H1 (cell line): ENCODE data around the gene CRY1. TPM values are rescaled to one million over a fixed set of nuclear protein-coding genes. Genes with fewer than 3 reads are reported as not detected.

ENCODE experiments used
- CTCF ChIA-PET: fragments of 300-600 bp; sonication (Branson Sonifier 250); formaldehyde crosslinking; loops from one replicate; lab custom pipeline; 2021; ENCODE audit not compliant: partially characterized antibody; lab: Charles Lee
- POLR2A ChIA-PET: fragments of 300-600 bp; sonication (Branson Sonifier 250); formaldehyde crosslinking; loops from one replicate; lab custom pipeline; 2021; ENCODE audit warnings: inconsistent platforms; ENCODE audit not compliant: partially characterized antibody; lab: Charles Lee
- DNase-seq, 2 experiments: peaks; one replicate each; pipeline versions ENCODE4 v3.0.0 to v3.0.0-alpha.2; 2010 to 2022; ENCODE audit warnings: low spot score in 2 of 2, low read depth in 1 of 2, mixed read lengths in 1 of 2
- FAIRE-seq: peaks from 2 replicates; lab custom pipeline; 2011; peaks lifted over from hg19 to GRCh38; lab: Jason Lieb, UNC
- H2AFZ ChIP-seq: 2 replicates; pipeline ENCODE4 v1.8.1; 2012; ENCODE audit warnings: low read length, inconsistent platforms
- H2AK5ac ChIP-seq: 2 replicates; pipeline ENCODE4 v1.6.1; 2013; ENCODE audit warnings: low read depth, low read length
- H2BK120ac ChIP-seq: replicated peaks from 2 replicates; pipeline ENCODE3; 2013; ENCODE audit warnings: low read depth, low read length, inconsistent platforms
- H2BK12ac ChIP-seq: 2 replicates; pipeline ENCODE4 v1.6.1; 2013; ENCODE audit warnings: low read depth, low read length
- H2BK15ac ChIP-seq: 2 replicates; pipeline ENCODE4 v1.6.1; 2013; ENCODE audit warnings: low read length
- H2BK20ac ChIP-seq: 2 replicates; pipeline ENCODE4 v1.6.1; 2013; ENCODE audit warnings: low read length
- H2BK5ac ChIP-seq: 2 replicates; pipeline ENCODE4 v1.6.1; 2013; ENCODE audit warnings: low read depth, low read length
- H3K14ac ChIP-seq: 2 replicates; pipeline ENCODE4 v1.6.1; 2013; ENCODE audit warnings: inconsistent platforms; ENCODE audit not compliant: insufficient read length
- H3K18ac ChIP-seq: 2 replicates; pipeline ENCODE4 v1.6.1; 2013; ENCODE audit warnings: low read length; ENCODE audit errors: extremely low read depth
- H3K23ac ChIP-seq: 2 replicates; pipeline ENCODE4 v1.6.1; 2013; ENCODE audit warnings: inconsistent platforms; ENCODE audit not compliant: insufficient read length
- H3K23me2 ChIP-seq: 2 replicates; pipeline ENCODE4 v1.6.1; 2013; ENCODE audit warnings: low read depth, low read length
- H3K27ac ChIP-seq: 2 replicates; pipeline ENCODE4 v1.6.1; 2011; ENCODE audit warnings: low read depth, low read length, inconsistent platforms
- H3K27me3 ChIP-seq, 4 experiments: replicated peaks in 1 of 4; 1 replicate in 1 of 4; 2 replicates in 3 of 4; pipeline versions ENCODE4 v1.6.1 to v1.8.1; 2011 to 2013; ENCODE audit warnings: low read length in 3 of 4, mild to moderate bottlenecking in 3 of 4, inconsistent platforms in 2 of 4, mixed read lengths in 2 of 4, moderate library complexity in 1 of 4; ENCODE audit not compliant: control insufficient read depth in 3 of 4, insufficient read depth in 3 of 4; ENCODE audit errors: extremely low read depth in 1 of 4
- H3K36me3 ChIP-seq, 4 experiments: 2 replicates each; pipeline versions ENCODE4 v1.6.1 to v1.8.1; 2011 to 2013; ENCODE audit warnings: mild to moderate bottlenecking in 4 of 4, low read length in 3 of 4, moderate library complexity in 2 of 4, control low read depth in 1 of 4, inconsistent platforms in 1 of 4; ENCODE audit not compliant: insufficient read depth in 4 of 4, control insufficient read depth in 2 of 4
- H3K4ac ChIP-seq: replicated peaks from 2 replicates; pipeline ENCODE3; 2013; ENCODE audit warnings: low read length, low read depth, mixed read lengths, inconsistent platforms; ENCODE audit not compliant: insufficient read length
- H3K4me1 ChIP-seq, 4 experiments: replicated peaks in 1 of 4; 1 replicate in 1 of 4; 2 replicates in 3 of 4; pipeline versions ENCODE4 v1.6.1 to v1.8.1; 2011 to 2013; ENCODE audit warnings: low read length in 3 of 4, inconsistent platforms in 2 of 4, mixed read lengths in 1 of 4; ENCODE audit not compliant: insufficient read depth in 4 of 4, control insufficient read depth in 3 of 4
- H3K4me2 ChIP-seq, 2 experiments: 2 replicates each; pipeline versions ENCODE4 v1.6.1 to v1.8.1; 2011 to 2013; ENCODE audit warnings: low read depth in 2 of 2, low read length in 2 of 2, control low read depth in 1 of 2, inconsistent platforms in 1 of 2, mild to moderate bottlenecking in 1 of 2; ENCODE audit not compliant: insufficient read depth in 1 of 2
- H3K4me3 ChIP-seq, 4 experiments: fragments of 200-600, 300-600 bp in 1 of 4; sonication (generic), shearing (Covaris generic), sonication (Bioruptor Twin) in 1 of 4; 2 replicates each; pipeline versions ENCODE4 v1.5.1 to v1.8.1; 2011 to 2016; ENCODE audit warnings: low read length in 4 of 4, low read depth in 3 of 4, control low read depth in 2 of 4, inconsistent platforms in 2 of 4, mild to moderate bottlenecking in 2 of 4, mixed read lengths in 1 of 4, moderate library complexity in 1 of 4; ENCODE audit not compliant: insufficient read depth in 2 of 4; ENCODE audit errors: extremely low read depth in 1 of 4
- H3K56ac ChIP-seq: replicated peaks from 2 replicates; pipeline ENCODE3; 2013; ENCODE audit warnings: low read depth, mild to moderate bottlenecking, mixed read lengths, low read length, inconsistent platforms; ENCODE audit not compliant: insufficient read length
- H3K79me1 ChIP-seq: 2 replicates; pipeline ENCODE4 v1.6.1; 2013; ENCODE audit warnings: low read depth, low read length, control low read depth
- H3K79me2 ChIP-seq, 2 experiments: 2 replicates each; pipeline versions ENCODE4 v1.6.1 to v1.8.1; 2012 to 2013; ENCODE audit warnings: low read length in 2 of 2, mild to moderate bottlenecking in 2 of 2, inconsistent platforms in 1 of 2; ENCODE audit not compliant: insufficient read depth in 2 of 2, control insufficient read depth in 1 of 2
- H3K9ac ChIP-seq, 4 experiments: replicated peaks in 1 of 4; 1 replicate in 1 of 4; 2 replicates in 3 of 4; pipeline versions ENCODE4 v1.6.1 to v1.8.1; 2011 to 2013; ENCODE audit warnings: low read depth in 3 of 4, low read length in 3 of 4, control low read depth in 2 of 4, mild to moderate bottlenecking in 2 of 4, moderate library complexity in 2 of 4, inconsistent platforms in 1 of 4; ENCODE audit errors: extremely low read depth in 1 of 4
- H3K9me3 ChIP-seq, 2 experiments: 2 replicates each; pipeline versions ENCODE4 v1.6.1 to v1.8.1; 2012 to 2013; ENCODE audit warnings: mild to moderate bottlenecking in 2 of 2, moderate library complexity in 2 of 2, control low read depth in 1 of 2, inconsistent platforms in 1 of 2, low read depth in 1 of 2, low read length in 1 of 2, mixed read lengths in 1 of 2; ENCODE audit not compliant: insufficient read depth in 2 of 2
- H4K20me1 ChIP-seq, 2 experiments: replicated peaks in 1 of 2; 2 replicates each; pipeline versions ENCODE3 to v1.8.1; 2011 to 2013; ENCODE audit warnings: inconsistent platforms in 2 of 2, low read length in 2 of 2, mild to moderate bottlenecking in 1 of 2; ENCODE audit not compliant: insufficient read depth in 2 of 2, control insufficient read depth in 1 of 2
- H4K5ac ChIP-seq: 2 replicates; pipeline ENCODE4 v1.6.1; 2013; ENCODE audit warnings: low read length, low read depth, mixed read lengths, inconsistent platforms; ENCODE audit not compliant: insufficient read length
- H4K8ac ChIP-seq: 2 replicates; pipeline ENCODE4 v1.8.0; 2013; ENCODE audit warnings: mild to moderate bottlenecking, moderate library complexity, low read length, inconsistent platforms; ENCODE audit not compliant: insufficient read depth; ENCODE audit errors: extremely low read depth
- H4K91ac ChIP-seq: replicated peaks from 2 replicates; pipeline ENCODE3; 2013; ENCODE audit warnings: low read length, mixed read lengths, inconsistent platforms; ENCODE audit not compliant: insufficient read length
- CHD1 ChIP-seq: IDR thresholded peaks from 2 replicates; pipeline ENCODE4 v1.6.1; 2012; ENCODE audit warnings: low read depth, low read length, improper control_type of control experiment
- GABPA ChIP-seq: IDR thresholded peaks from 2 replicates; pipeline ENCODE4 v1.6.1; 2011; ENCODE audit warnings: mild to moderate bottlenecking, low read length, moderate library complexity, borderline replicate concordance; ENCODE audit not compliant: insufficient read depth
- HDAC6 ChIP-seq: IDR thresholded peaks from one replicate; pipeline ENCODE4 v1.7.1; 2012; ENCODE audit warnings: low read depth, mild to moderate bottlenecking, inconsistent platforms, low read length, moderate library complexity
- POLR2A ChIP-seq, 2 experiments: IDR thresholded peaks; 1 replicate in 1 of 2; 2 replicates in 1 of 2; pipeline ENCODE4 v1.6.1; 2011; ENCODE audit warnings: low read depth in 2 of 2, low read length in 2 of 2, mild to moderate bottlenecking in 2 of 2; ENCODE audit errors: control extremely low read depth in 1 of 2
- POLR2AphosphoS5 ChIP-seq: IDR thresholded peaks from 2 replicates; pipeline ENCODE4 v1.6.1; 2011; ENCODE audit warnings: low read depth, low read length
- POU5F1 ChIP-seq: IDR thresholded peaks from 2 replicates; pipeline ENCODE4 v1.6.1; 2011; ENCODE audit warnings: low read depth, mild to moderate bottlenecking, low read length, moderate library complexity
- SIX5 ChIP-seq: IDR thresholded peaks from 2 replicates; pipeline ENCODE4 v1.6.1; 2011; ENCODE audit warnings: mild to moderate bottlenecking, low read depth, low read length
- SP2 ChIP-seq: IDR thresholded peaks from 2 replicates; pipeline ENCODE4 v1.6.1; 2012; ENCODE audit warnings: mild to moderate bottlenecking, low read length, inconsistent platforms
- WGBS, 2 experiments: shearing (Covaris generic) in 1 of 2; methylation state at CpG; one replicate each; pipeline versions ENCODE4 v1.1.6 to v1.1.7; 2013 to 2015; ENCODE audit warnings: low lambda C conversion rate in 2 of 2, mixed read lengths in 2 of 2, inconsistent platforms in 1 of 2, low coverage in 1 of 2, missing lambda C conversion rate in 1 of 2; ENCODE audit not compliant: insufficient replicate concordance in 2 of 2, insufficient coverage in 1 of 2, insufficient read length in 1 of 2; ENCODE audit errors: extremely low coverage in 1 of 2, missing lambda C conversion rate in 1 of 2; 5-methylcytosine and 5-hydroxymethylcytosine counted together
- polyA plus RNA-seq, 7 experiments: library from polyadenylated mRNA; depleted of rRNA in 3 of 7; stranded (reverse) in 5 of 7; unstranded in 2 of 7; fragments of >200 nt in 5 of 7; fragments of 200-250 nt in 2 of 7; gene quantifications; 1 replicate in 5 of 7; 2 replicates in 1 of 7; 4 replicates in 1 of 7; pipeline versions ENCODE4 v1.2.1 to v1.2.3, GENCODE V29; 2011 to 2013; ENCODE audit warnings: missing spikeins in 2 of 7, mixed read lengths in 2 of 7
- total RNA-seq: library from RNA; stranded (reverse); fragmentation: NEBNext Ultra II Directional; extraction: Animal tissue kit (Norgen Biotek cat#: 25700); gene quantifications from 2 replicates; pipeline ENCODE4 v1.2.1, GENCODE V29; 2021
- TF ChIP-seq, protein P1 (sequence below): IDR thresholded peaks from 2 replicates; pipeline ENCODE4 v1.6.1; 2012; ENCODE audit warnings: inconsistent platforms

The CRY1 gene
- total and polyA plus RNA-seq, 2 of the 8 experiments (the other 6 are each of a cell fraction or from before 2014, with no cell fraction given) = 13.6 to 25.1 TPM

DNA sequence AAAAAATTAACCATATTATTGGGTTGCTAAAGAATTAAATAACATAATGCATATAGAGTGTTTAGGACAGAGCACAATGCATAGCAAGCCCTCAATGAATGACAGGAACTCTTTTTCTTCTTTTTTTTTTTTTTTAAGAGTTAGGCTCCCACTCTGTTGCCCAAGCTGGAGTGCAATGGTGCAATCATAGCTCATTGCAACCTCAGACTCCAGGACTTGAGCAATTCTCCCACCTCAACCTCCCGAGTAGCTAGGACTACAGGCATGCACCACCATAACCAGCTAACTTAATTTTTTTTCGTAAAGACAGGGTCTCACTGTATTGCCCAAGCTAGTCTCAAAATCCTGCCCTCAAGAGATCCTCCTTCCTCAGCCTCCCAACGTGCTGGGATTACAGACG, 85.9 kb downstream of the CRY1 start:
- Histone ChIP-seq H2BK5ac (no peak overlapping the region), H3K23ac (no peak overlapping the region), H3K27ac (no peak overlapping the region), H3K27me3 (no peaks in the 10 kb centered on the region), H2BK120ac (no peak overlapping the region), H2AK5ac (no peak overlapping the region), H3K14ac (no peak overlapping the region), H4K20me1 (no peaks in the 10 kb centered on the region), H3K79me1 (no peaks in the 10 kb centered on the region), H3K9ac (no peak overlapping the region), H3K4ac (no peak overlapping the region), H4K91ac (no peak overlapping the region), H3K56ac (no peak overlapping the region), H3K4me2 (no peak overlapping the region), H3K36me3 (peaks cover 0 to 3% (median 0%) of the 10 kb centered on the region in 4 experiments; a peak in 1 of 8 replicates), H2BK20ac (no peak overlapping the region), H3K9me3 (no peaks in the 10 kb centered on the region), H4K8ac (no peak overlapping the region), H3K23me2 (no peaks in the 10 kb centered on the region), H3K4me1 (no peaks in the 10 kb centered on the region), H3K18ac (no peak overlapping the region), H3K4me3 (no peak overlapping the region), H4K5ac (no peak overlapping the region), H3K79me2 (no peaks in the 10 kb centered on the region), H2BK15ac (no peak overlapping the region)
- ChIA-PET CTCF (interaction anchor here (1.7 kb wide), 1 partner anchor 17 kb away, joined by 4 read pairs; no protein-coding TSS in a partner anchor), POLR2A (interaction anchor here (0.6 kb wide), 1 partner anchor 72 kb away, joined by 3 read pairs; no protein-coding TSS in a partner anchor)
- FAIRE-seq = no peak
- no peak for DNase-seq
- 87% methylated on average over 4 of the region's 4 CpGs; no CpG with 5 or more reads in 1 of the 2 experiments for WGBS, 2 experiments
- TF ChIP-seq CHD1 (no peak), POLR2A (IDR thresholded peaks at IDR 0.05; ENCODE audit: control extremely low read depth in 1 of 2, low read depth in 2 of 2, low read length in 2 of 2) (no peak), SIX5 (no peak), POU5F1 (no peak), SP2 (no peak), POLR2AphosphoS5 (no peak), GABPA (no peak), HDAC6 (no peak)
- TF ChIP-seq, protein P1, sequence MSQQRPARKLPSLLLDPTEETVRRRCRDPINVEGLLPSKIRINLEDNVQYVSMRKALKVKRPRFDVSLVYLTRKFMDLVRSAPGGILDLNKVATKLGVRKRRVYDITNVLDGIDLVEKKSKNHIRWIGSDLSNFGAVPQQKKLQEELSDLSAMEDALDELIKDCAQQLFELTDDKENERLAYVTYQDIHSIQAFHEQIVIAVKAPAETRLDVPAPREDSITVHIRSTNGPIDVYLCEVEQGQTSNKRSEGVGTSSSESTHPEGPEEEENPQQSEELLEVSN = no peak
- TF ChIP-seq, all 59 proteins: peak for 0
- H2AFZ ChIP-seq = no peak overlapping the region
- no peak overlapping the region for H2BK12ac ChIP-seq
